Smooth muscle cell (in vitro differentiated cells): Measurements from ENCODE around the gene NDUFV1. TPM values are rescaled to one million over a fixed set of nuclear protein-coding genes. Genes with fewer than 3 reads are reported as not detected.
"Not testable (repeated sequence)": the region's sequence is repeated elsewhere in the genome, so short reads cannot be mapped to it uniquely, and the experiment has no call there.

Source experiments
- DNase-seq: peaks from one replicate; lab custom pipeline; 2025; ENCODE audit not compliant: unreplicated experiment; lab: John Stamatoyannopoulos, UW
- H2AFZ ChIP-seq: fragments of 200-600 bp; sonication (generic); 2 replicates; pipeline ENCODE4 v1.6.0; 2016; ENCODE audit warnings: antibody characterized with exemption, low read depth, mild to moderate bottlenecking
- H3F3A ChIP-seq: fragments of 200-600 bp; sonication (generic); 2 replicates; pipeline ENCODE4 v1.6.0; 2017; ENCODE audit warnings: antibody characterized with exemption, low read depth
- H3K27ac ChIP-seq: fragments of 200-600 bp; sonication (generic); 2 replicates; pipeline ENCODE4 v1.5.1; 2016; ENCODE audit warnings: low read depth, mild to moderate bottlenecking
- H3K27me3 ChIP-seq: fragments of 200-600 bp; sonication (generic); 2 replicates; pipeline ENCODE4 v1.6.1; 2016; ENCODE audit warnings: low read depth, mild to moderate bottlenecking
- H3K36me3 ChIP-seq: fragments of 200-600 bp; sonication (generic); 2 replicates; pipeline ENCODE4 v1.5.1; 2016; ENCODE audit warnings: low read depth
- H3K4me1 ChIP-seq: fragments of 200-600 bp; sonication (generic); 2 replicates; pipeline ENCODE4 v1.5.1; 2016; ENCODE audit warnings: low read depth
- H3K4me2 ChIP-seq: fragments of 200-600 bp; sonication (generic); 2 replicates; pipeline ENCODE4 v1.6.0; 2016; ENCODE audit warnings: mild to moderate bottlenecking
- H3K4me3 ChIP-seq: fragments of 200-600 bp; sonication (generic); 2 replicates; pipeline ENCODE4 v1.5.1; 2016; ENCODE audit warnings: mild to moderate bottlenecking
- H3K79me2 ChIP-seq: fragments of 200-600 bp; sonication (generic); 2 replicates; pipeline ENCODE4 v1.6.0; 2016; ENCODE audit warnings: low read depth, mild to moderate bottlenecking
- H3K9ac ChIP-seq: fragments of 200-600 bp; sonication (generic); 2 replicates; pipeline ENCODE4 v1.6.0; 2016; ENCODE audit warnings: low read depth
- H3K9me3 ChIP-seq: fragments of 200-600 bp; sonication (generic); replicated peaks from 2 replicates; pipeline ENCODE4 v1.5.1; 2016; ENCODE audit warnings: low read depth
- H4K20me1 ChIP-seq: fragments of 200-600 bp; sonication (generic); 2 replicates; pipeline ENCODE4 v1.6.0; 2016; ENCODE audit warnings: low read depth
- CTCF ChIP-seq: fragments of 200-600 bp; sonication (generic); IDR thresholded peaks from 2 replicates; pipeline ENCODE4 v1.5.1; 2017; ENCODE audit warnings: borderline replicate concordance, mild to moderate bottlenecking, antibody characterized with exemption; ENCODE audit not compliant: insufficient read depth, poor library complexity, severe bottlenecking
- WGBS: methylation state at CpG from one replicate; pipeline ENCODE4 v1.1.7; 2016; ENCODE audit warnings: low lambda C conversion rate; 5-methylcytosine and 5-hydroxymethylcytosine counted together
- polyA plus RNA-seq: library from polyadenylated mRNA; unstranded; fragments of >200 nt; fragmentation: Nextera tagmentation; extraction: Ambion mirVana; gene quantifications from 2 replicates; pipeline ENCODE4 v1.2.1, GENCODE V29; 2016
- total RNA-seq: library from RNA; depleted of rRNA; stranded (reverse); fragments of >200 nt; gene quantifications from 2 replicates; pipeline ENCODE4 v1.2.3, GENCODE V29; 2014

NDUFV1 gene
- total and polyA plus RNA-seq, 2 experiments from 2014 or later, result 111 to 201 TPM

GRCh38 chr11:67596753-67597300 is 9.9 kb upstream of the NDUFV1 start:
- H4K20me1 ChIP-seq, result no peaks in the 10 kb centered on the region
- TF ChIP-seq CTCF, result no peak
- H3K4me2 ChIP-seq, result no peak overlapping the region
- no peaks in the 10 kb centered on the region for H3F3A ChIP-seq
- WGBS, result 83% methylated on average over 1 of the region's 1 CpG
- H3K27ac ChIP-seq, result no peak overlapping the region
- H3K4me3 ChIP-seq, result no peak overlapping the region
- H3K9me3 ChIP-seq, result no peaks in the 10 kb centered on the region
- no peak for DNase-seq
- H3K27me3 ChIP-seq, result no peaks in the 10 kb centered on the region
- no peak overlapping the region for H3K9ac ChIP-seq
- H3K4me1 ChIP-seq, result no peaks in the 10 kb centered on the region
- no peak overlapping the region for H2AFZ ChIP-seq
- no peaks in the 10 kb centered on the region for H3K36me3 ChIP-seq
- no peaks in the 10 kb centered on the region for H3K79me2 ChIP-seq

DNA sequence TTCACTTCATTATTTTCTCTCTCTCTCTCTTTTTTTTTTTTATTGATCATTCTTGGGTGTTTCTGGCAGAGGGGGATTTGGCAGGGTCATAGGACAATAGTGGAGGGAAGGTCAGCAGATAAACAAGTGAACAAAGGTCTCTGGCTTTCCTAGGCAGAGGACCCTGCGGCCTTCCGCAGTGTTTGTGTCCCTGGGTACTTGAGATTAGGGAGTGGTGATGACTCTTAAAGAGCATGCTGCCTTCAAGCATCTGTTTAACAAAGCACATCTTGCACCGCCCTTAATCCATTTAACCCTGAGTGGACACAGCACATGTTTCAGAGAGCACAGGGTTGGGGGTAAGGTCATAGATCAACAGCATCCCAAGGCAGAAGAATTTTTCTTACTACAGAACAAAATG is 9.3 kb upstream of the NDUFV1 start:
- not testable (repeated sequence) for H3F3A ChIP-seq, H2AFZ ChIP-seq, H3K9me3 ChIP-seq, H3K4me2 ChIP-seq, DNase-seq, H4K20me1 ChIP-seq, H3K27me3 ChIP-seq, H3K9ac ChIP-seq, H3K36me3 ChIP-seq, H3K27ac ChIP-seq, H3K4me1 ChIP-seq, H3K4me3 ChIP-seq, H3K79me2 ChIP-seq
- 100% methylated on average over 1 of the region's 3 CpGs for WGBS

DNA sequence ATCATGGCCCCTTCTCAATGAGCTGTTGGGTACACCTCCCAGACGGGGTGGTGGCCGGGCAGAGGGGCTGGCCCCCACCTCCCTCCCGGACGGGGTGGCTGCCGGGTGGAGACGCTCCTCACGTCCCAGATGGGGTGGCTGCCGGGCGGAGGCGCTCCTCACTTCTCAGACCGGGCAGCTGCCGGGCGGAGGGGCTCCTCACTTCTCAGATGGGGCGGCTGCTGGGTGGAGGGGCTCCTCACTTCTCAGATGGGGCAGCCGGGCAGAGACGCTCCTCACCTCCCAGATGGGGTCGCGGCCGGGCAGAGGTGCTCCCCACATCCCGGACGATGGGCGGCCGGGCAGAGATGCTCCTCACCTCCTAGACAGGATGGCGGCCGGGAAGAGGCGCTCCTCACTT is 8.8 kb upstream of the NDUFV1 start:
- not testable (repeated sequence) for H3K9ac ChIP-seq, H3K4me2 ChIP-seq, H3K36me3 ChIP-seq, H3K27ac ChIP-seq, DNase-seq, H3K27me3 ChIP-seq, H3K9me3 ChIP-seq, H3K79me2 ChIP-seq, H4K20me1 ChIP-seq, H3K4me3 ChIP-seq, H3K4me1 ChIP-seq, H3F3A ChIP-seq, H2AFZ ChIP-seq
- 93% methylated on average over 26 of the region's 26 CpGs for WGBS

DNA sequence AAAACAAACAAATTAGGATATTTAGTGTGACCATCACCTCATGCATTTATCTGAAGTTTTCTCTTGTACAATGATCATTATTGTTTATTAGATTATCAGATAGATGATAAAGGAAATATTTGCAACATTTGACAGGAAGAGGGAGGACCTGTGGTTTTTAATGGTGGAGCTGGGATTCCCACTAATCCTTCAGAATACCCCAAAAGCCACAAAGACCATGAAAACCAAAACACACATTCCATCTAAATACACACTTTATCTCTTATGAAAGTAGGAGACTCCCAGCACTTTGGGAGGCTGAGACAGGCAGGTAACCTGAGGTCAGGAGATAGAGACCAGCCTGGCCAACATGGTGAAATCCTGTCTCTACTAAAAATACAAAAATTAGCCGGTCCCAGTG is 7.6 kb upstream of the NDUFV1 start:
- Histone ChIP-seq H3K9me3 (no peaks in the 10 kb centered on the region), H3K79me2 (no peaks in the 10 kb centered on the region), H3K4me1 (peaks cover under 1% of the 10 kb centered on the region), H3K27me3 (no peaks in the 10 kb centered on the region), H3K27ac (no peak overlapping the region), H3F3A (no peaks in the 10 kb centered on the region), H2AFZ (no peak overlapping the region), H3K9ac (no peak overlapping the region), H3K36me3 (no peaks in the 10 kb centered on the region), H4K20me1 (no peaks in the 10 kb centered on the region), H3K4me2 (no peak overlapping the region), H3K4me3 (no peak overlapping the region)
- WGBS, result 83% methylated on average over 1 of the region's 1 CpG
- TF ChIP-seq CTCF, result no peak
- no peak for DNase-seq
